K562 (cell line): ENCODE results near the gene LRRC74B. TPM values are rescaled to one million over a fixed set of nuclear protein-coding genes. Genes with fewer than 3 reads are reported as not detected.
A peak's percentile ranks its signal among the peaks of the same experiment; 100 is the strongest.

Experiments
- BRCA1 ChIP-seq, 2 experiments: fragments of 450-650 bp in 1 of 2; sonication (generic) in 1 of 2; formaldehyde crosslinking in 1 of 2; IDR thresholded peaks; 2 replicates each; pipeline versions ENCODE4 v1.5.0 to v1.6.1; 2017 to 2020; ENCODE audit warnings: mild to moderate bottlenecking in 1 of 2, missing genetic modification reagents in 1 of 2
- ESRRA ChIP-seq: fragments of 450-650 bp; IDR thresholded peaks from 2 replicates; pipeline ENCODE4 v1.6.1; 2014; ENCODE audit warnings: low read depth, mild to moderate bottlenecking, moderate library complexity, borderline replicate concordance
- FIP1L1 ChIP-seq: fragments of 200-400 bp; formaldehyde crosslinking; IDR thresholded peaks from 2 replicates; pipeline ENCODE4 v1.6.1; 2018; ENCODE audit warnings: mild to moderate bottlenecking, low read depth, low read length; ENCODE audit not compliant: poor library complexity, severe bottlenecking
- FOXA3 ChIP-seq, 2 experiments: fragments of 450-650 bp in 1 of 2; sonication (generic) in 1 of 2; formaldehyde crosslinking; IDR thresholded peaks in 1 of 2; conservative IDR thresholded peaks in 1 of 2; 2 replicates each; pipeline versions ENCODE4 v1.4.0 to v1.8.0; 2020 to 2022; ENCODE audit warnings: mild to moderate bottlenecking in 2 of 2, missing genetic modification reagents in 1 of 2
- HNRNPLL ChIP-seq: fragments of 200-400 bp; formaldehyde crosslinking; IDR thresholded peaks from 2 replicates; pipeline ENCODE4 v1.6.1; 2017; ENCODE audit warnings: low read length, low read depth, mild to moderate bottlenecking; ENCODE audit not compliant: poor library complexity, severe bottlenecking
- NELFE ChIP-seq: IDR thresholded peaks from 2 replicates; pipeline ENCODE4 v1.6.1; 2011; ENCODE audit warnings: mild to moderate bottlenecking; ENCODE audit not compliant: insufficient read depth, insufficient read length
- PHB ChIP-seq: fragments of 250-450 bp; sonication (Bioruptor Pico); IDR thresholded peaks from 2 replicates; pipeline ENCODE4 v1.5.0; 2021
- RBBP5 ChIP-seq: fragments of 200-600 bp; sonication (generic); IDR thresholded peaks from 2 replicates; pipeline ENCODE4 v1.6.1; 2012; ENCODE audit warnings: borderline replicate concordance, mild to moderate bottlenecking, low read length, control low read depth, inconsistent platforms; ENCODE audit not compliant: insufficient read depth, poor library complexity, severe bottlenecking
- RCOR1 ChIP-seq, 2 experiments: IDR thresholded peaks; 2 replicates each; pipeline ENCODE4 v1.6.1; 2012; ENCODE audit warnings: low read depth in 2 of 2, low read length in 2 of 2, borderline replicate concordance in 1 of 2, improper control_type of control experiment in 1 of 2
- RFX1 ChIP-seq: fragments of 450-650 bp; IDR thresholded peaks from 2 replicates; pipeline ENCODE4 v1.6.1; 2016; ENCODE audit warnings: mild to moderate bottlenecking, moderate library complexity
- RNF2 ChIP-seq: sonication (generic); IDR thresholded peaks from 2 replicates; pipeline ENCODE4 v1.6.1; 2016
- TEAD1 ChIP-seq, 2 experiments: fragments of 450-650 bp in 1 of 2; sonication (generic) in 1 of 2; formaldehyde crosslinking; IDR thresholded peaks; 2 replicates each; pipeline versions ENCODE4 v1.4.0 to v1.8.0; 2020 to 2022; ENCODE audit warnings: mild to moderate bottlenecking in 2 of 2, missing genetic modification reagents in 1 of 2
- TSC22D4 ChIP-seq: fragments of 450-650 bp; IDR thresholded peaks from 2 replicates; pipeline ENCODE4 v1.6.1; 2016; ENCODE audit warnings: missing genetic modification characterization, missing biosample characterization, control low read depth
- polyA plus RNA-seq, 8 experiments: library from polyadenylated mRNA; depleted of rRNA in 4 of 8; stranded (reverse) in 5 of 8; unstranded in 3 of 8; fragments of >200 nt; fragmentation: Nextera tagmentation in 2 of 8; fragmentation: Illumina TruSeq in 1 of 8; extraction: Ambion mirVana in 2 of 8; extraction: Trizol in 1 of 8; gene quantifications; 2 replicates each; pipeline versions ENCODE4 v1.2.1 to v1.2.3, GENCODE V29; 2011 to 2014; ENCODE audit warnings: inconsistent platforms in 1 of 8, missing spikeins in 1 of 8
- total RNA-seq, 7 experiments: library from RNA; depleted of rRNA in 6 of 7; stranded (reverse); fragments of >200 nt in 6 of 7; fragmentation: Illumina TruSeq in 2 of 7; extraction: Trizol in 2 of 7; gene quantifications; 2 replicates each; pipeline versions ENCODE4 v1.2.1 to v1.2.3, GENCODE V29; 2011 to 2021; ENCODE audit warnings: low replicate concordance in 1 of 7
- TF ChIP-seq, protein P1 (sequence below): fragments of 450-650 bp; formaldehyde crosslinking; conservative IDR thresholded peaks from 2 replicates; pipeline ENCODE4 v1.4.0; 2022; ENCODE audit warnings: mild to moderate bottlenecking, missing genetic modification characterization
- TF ChIP-seq, protein P2 (sequence below): fragments of 250-450 bp; sonication (Bioruptor Pico); IDR thresholded peaks from 2 replicates; pipeline ENCODE4 v1.9.0; 2021; ENCODE audit warnings: mild to moderate bottlenecking
- TF ChIP-seq, protein P3 (sequence below), 3 experiments: IDR thresholded peaks in 2 of 3; conservative IDR thresholded peaks in 1 of 3; 2 replicates each; pipeline ENCODE4 v1.5.1; 2011 to 2012; ENCODE audit warnings: low read length in 3 of 3, mild to moderate bottlenecking in 3 of 3, control low read depth in 2 of 3, improper control_type of control experiment in 1 of 3, inconsistent platforms in 1 of 3, low read depth in 1 of 3, mixed read lengths in 1 of 3, moderate library complexity in 1 of 3; ENCODE audit not compliant: insufficient read depth in 2 of 3
- TF ChIP-seq, protein P4 (sequence below), 2 experiments: fragments of 450-650 bp in 1 of 2; sonication (generic) in 1 of 2; formaldehyde crosslinking; conservative IDR thresholded peaks; 2 replicates each; pipeline versions ENCODE4 v1.4.0 to v1.8.1; 2020 to 2022; ENCODE audit warnings: mild to moderate bottlenecking in 1 of 2, missing genetic modification reagents in 1 of 2
- TF ChIP-seq, protein P5 (sequence below): fragments of 250-450 bp; sonication (Bioruptor Pico); IDR thresholded peaks from 2 replicates; pipeline ENCODE4 v1.8.0; 2021; ENCODE audit warnings: borderline replicate concordance, mild to moderate bottlenecking, moderate library complexity; ENCODE audit not compliant: poor library complexity, severe bottlenecking
- TF ChIP-seq, protein P6 (sequence below): conservative IDR thresholded peaks from 2 replicates; pipeline ENCODE4 v1.6.1; 2011; ENCODE audit warnings: low read depth, mild to moderate bottlenecking, low read length; ENCODE audit not compliant: control insufficient read depth

The LRRC74B gene
- total and polyA plus RNA-seq, 9 of the 15 experiments (the other 6 are each of a cell fraction or from before 2014, with no cell fraction given): not detected

DNA sequence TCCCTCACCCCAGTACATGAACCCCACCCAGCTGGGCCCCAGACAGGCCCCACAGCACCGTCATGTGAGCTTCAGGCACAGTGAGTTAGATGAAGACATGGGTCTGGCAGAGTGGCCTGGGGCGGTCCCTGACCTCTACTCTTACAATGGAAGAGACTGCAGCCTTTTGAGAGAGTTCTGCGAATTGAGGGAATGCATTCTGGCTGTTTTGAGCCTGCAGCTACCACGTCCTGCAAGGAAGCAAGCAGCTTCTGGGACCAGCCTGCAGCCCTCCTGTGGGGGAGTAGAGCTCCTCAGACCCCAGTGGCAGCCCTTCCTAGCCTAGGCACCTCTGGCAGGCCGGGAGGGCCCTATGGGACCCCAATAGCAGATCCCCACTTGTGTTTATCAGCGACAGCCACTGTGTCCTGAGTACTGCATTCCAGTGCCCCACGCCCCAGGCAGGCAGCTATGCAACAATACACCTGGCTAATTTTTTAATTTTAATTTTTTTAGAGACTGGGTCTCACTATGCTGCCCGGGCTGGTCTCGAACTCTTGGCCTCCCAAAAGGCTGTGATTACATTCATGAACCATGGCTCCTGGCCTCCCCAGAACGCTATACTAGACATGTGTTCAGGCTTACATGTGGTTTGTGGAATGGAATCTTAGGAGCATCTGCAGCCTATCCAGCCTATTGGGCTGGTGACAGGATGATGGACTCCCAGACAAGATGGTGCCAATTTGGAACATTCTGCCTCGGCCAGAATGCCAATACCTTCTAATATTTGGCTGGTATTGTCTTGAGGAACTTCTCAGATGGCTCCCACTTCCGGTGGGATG, 12.7 kb upstream of the LRRC74B start (continued):
- TF ChIP-seq RFX1 (no peak), PHB (CRISPR knock-in tag) (peak; percentile 12; the same call in 1 of the 2 replicates), FOXA3 (CRISPR knock-in tag; conservative IDR thresholded peaks at IDR 0.05 in 1 of 2, IDR thresholded peaks at IDR 0.05 in 1 of 2) (peak in 1 of 2 experiments; percentile 4; a peak in 1 of 4 replicates), ESRRA (no peak), HNRNPLL (peak; percentile 28), RCOR1 (IDR thresholded peaks at IDR 0.05; ENCODE audit: borderline replicate concordance in 1 of 2, low read depth in 2 of 2, low read length in 2 of 2) (no peak), TEAD1 (CRISPR knock-in tag; IDR thresholded peaks at IDR 0.05) (no peak), RBBP5 (peak; percentile 25), TSC22D4 (tag) (no peak), BRCA1 (IDR thresholded peaks at IDR 0.05) (no peak), BRCA1 (CRISPR knock-in tag; IDR thresholded peaks at IDR 0.05) (0 out of 2 replicates have a peak, but pooled peaks have one; percentile 23), FIP1L1 (no peak), RNF2 (no peak), NELFE (no peak)
- TF ChIP-seq, protein P1, sequence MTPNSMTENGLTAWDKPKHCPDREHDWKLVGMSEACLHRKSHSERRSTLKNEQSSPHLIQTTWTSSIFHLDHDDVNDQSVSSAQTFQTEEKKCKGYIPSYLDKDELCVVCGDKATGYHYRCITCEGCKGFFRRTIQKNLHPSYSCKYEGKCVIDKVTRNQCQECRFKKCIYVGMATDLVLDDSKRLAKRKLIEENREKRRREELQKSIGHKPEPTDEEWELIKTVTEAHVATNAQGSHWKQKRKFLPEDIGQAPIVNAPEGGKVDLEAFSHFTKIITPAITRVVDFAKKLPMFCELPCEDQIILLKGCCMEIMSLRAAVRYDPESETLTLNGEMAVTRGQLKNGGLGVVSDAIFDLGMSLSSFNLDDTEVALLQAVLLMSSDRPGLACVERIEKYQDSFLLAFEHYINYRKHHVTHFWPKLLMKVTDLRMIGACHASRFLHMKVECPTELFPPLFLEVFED (CRISPR knock-in tag): no peak
- TF ChIP-seq, protein P2, sequence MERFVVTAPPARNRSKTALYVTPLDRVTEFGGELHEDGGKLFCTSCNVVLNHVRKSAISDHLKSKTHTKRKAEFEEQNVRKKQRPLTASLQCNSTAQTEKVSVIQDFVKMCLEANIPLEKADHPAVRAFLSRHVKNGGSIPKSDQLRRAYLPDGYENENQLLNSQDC: no peak
- TF ChIP-seq, protein P3, sequence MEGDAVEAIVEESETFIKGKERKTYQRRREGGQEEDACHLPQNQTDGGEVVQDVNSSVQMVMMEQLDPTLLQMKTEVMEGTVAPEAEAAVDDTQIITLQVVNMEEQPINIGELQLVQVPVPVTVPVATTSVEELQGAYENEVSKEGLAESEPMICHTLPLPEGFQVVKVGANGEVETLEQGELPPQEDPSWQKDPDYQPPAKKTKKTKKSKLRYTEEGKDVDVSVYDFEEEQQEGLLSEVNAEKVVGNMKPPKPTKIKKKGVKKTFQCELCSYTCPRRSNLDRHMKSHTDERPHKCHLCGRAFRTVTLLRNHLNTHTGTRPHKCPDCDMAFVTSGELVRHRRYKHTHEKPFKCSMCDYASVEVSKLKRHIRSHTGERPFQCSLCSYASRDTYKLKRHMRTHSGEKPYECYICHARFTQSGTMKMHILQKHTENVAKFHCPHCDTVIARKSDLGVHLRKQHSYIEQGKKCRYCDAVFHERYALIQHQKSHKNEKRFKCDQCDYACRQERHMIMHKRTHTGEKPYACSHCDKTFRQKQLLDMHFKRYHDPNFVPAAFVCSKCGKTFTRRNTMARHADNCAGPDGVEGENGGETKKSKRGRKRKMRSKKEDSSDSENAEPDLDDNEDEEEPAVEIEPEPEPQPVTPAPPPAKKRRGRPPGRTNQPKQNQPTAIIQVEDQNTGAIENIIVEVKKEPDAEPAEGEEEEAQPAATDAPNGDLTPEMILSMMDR (IDR thresholded peaks at IDR 0.05 in 2 of 3, conservative IDR thresholded peaks at IDR 0.05 in 1 of 3; ENCODE audit: insufficient read depth in 2 of 3, low read depth in 1 of 3, low read length in 3 of 3): peak in 1 of 3 experiments; percentile 16; a peak in 2 of 6 replicates
- TF ChIP-seq, protein P4, sequence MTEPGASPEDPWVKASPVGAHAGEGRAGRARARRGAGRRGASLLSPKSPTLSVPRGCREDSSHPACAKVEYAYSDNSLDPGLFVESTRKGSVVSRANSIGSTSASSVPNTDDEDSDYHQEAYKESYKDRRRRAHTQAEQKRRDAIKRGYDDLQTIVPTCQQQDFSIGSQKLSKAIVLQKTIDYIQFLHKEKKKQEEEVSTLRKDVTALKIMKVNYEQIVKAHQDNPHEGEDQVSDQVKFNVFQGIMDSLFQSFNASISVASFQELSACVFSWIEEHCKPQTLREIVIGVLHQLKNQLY (CRISPR knock-in tag; conservative IDR thresholded peaks at IDR 0.05): 0 out of 4 replicates have a peak, but pooled peaks of 1 of the 2 experiments have one; percentile 53
- TF ChIP-seq, protein P5, sequence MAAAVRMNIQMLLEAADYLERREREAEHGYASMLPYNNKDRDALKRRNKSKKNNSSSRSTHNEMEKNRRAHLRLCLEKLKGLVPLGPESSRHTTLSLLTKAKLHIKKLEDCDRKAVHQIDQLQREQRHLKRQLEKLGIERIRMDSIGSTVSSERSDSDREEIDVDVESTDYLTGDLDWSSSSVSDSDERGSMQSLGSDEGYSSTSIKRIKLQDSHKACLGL (CRISPR knock-in tag): no peak
- TF ChIP-seq, protein P6, sequence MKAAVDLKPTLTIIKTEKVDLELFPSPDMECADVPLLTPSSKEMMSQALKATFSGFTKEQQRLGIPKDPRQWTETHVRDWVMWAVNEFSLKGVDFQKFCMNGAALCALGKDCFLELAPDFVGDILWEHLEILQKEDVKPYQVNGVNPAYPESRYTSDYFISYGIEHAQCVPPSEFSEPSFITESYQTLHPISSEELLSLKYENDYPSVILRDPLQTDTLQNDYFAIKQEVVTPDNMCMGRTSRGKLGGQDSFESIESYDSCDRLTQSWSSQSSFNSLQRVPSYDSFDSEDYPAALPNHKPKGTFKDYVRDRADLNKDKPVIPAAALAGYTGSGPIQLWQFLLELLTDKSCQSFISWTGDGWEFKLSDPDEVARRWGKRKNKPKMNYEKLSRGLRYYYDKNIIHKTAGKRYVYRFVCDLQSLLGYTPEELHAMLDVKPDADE: peak; percentile 62; the same call in 1 of the 2 replicates
